Lung (tissue), 12 donors: ENCODE measurements around the gene IFT122. TPM values are rescaled to one million over a fixed set of nuclear protein-coding genes. Genes with fewer than 3 reads are reported as not detected.

Experiments used
- ATAC-seq: fragments of 200-7000 bp; cut with Tn5 transposase; one replicate; pipeline ENCODE4 v1.9.1; 2020; ENCODE audit warnings: moderate number of reproducible peaks; ENCODE audit not compliant: insufficient read depth, low FRiP score
- DNase-seq, 3 donors: peaks; one replicate each; pipeline ENCODE4 v3.0.0-alpha.2; 2013 to 2017
- H3K27ac ChIP-seq, 2 donors: one replicate each; pipeline ENCODE4 v1.5.1; 2013; ENCODE audit warnings: mild to moderate bottlenecking in 2 of 2, moderate library complexity in 2 of 2, control low read depth in 1 of 2, inconsistent platforms in 1 of 2, low read depth in 1 of 2, low read length in 1 of 2
- H3K27me3 ChIP-seq, 3 donors: one replicate each; pipeline ENCODE4 v1.5.1; 2013; ENCODE audit warnings: low read length in 2 of 3; ENCODE audit not compliant: control insufficient read depth in 3 of 3, insufficient read depth in 3 of 3
- H3K36me3 ChIP-seq, 4 donors: one replicate each; pipeline ENCODE4 v1.5.1; 2013; ENCODE audit warnings: low read length in 4 of 4, mild to moderate bottlenecking in 1 of 4, moderate library complexity in 1 of 4; ENCODE audit not compliant: control insufficient read depth in 4 of 4, insufficient read depth in 4 of 4
- H3K4me1 ChIP-seq, 5 donors: one replicate each; pipeline ENCODE4 v1.5.1; 2013; ENCODE audit warnings: low read length in 5 of 5, mild to moderate bottlenecking in 2 of 5, moderate library complexity in 1 of 5; ENCODE audit not compliant: control insufficient read depth in 5 of 5, insufficient read depth in 5 of 5
- H3K4me3 ChIP-seq: one replicate; pipeline ENCODE4 v1.5.1; 2013; ENCODE audit warnings: mild to moderate bottlenecking, control low read depth, moderate library complexity
- H3K9ac ChIP-seq, 2 donors: one replicate each; pipeline ENCODE4 v1.5.1; 2013; ENCODE audit warnings: low read length in 2 of 2, control low read depth in 1 of 2; ENCODE audit not compliant: insufficient read depth in 1 of 2
- H3K9me3 ChIP-seq, 4 donors: one replicate each; pipeline ENCODE4 v1.5.1; 2013; ENCODE audit warnings: low read length in 3 of 4, mild to moderate bottlenecking in 1 of 4, moderate library complexity in 1 of 4; ENCODE audit not compliant: control insufficient read depth in 4 of 4, insufficient read depth in 3 of 4
- WGBS, 2 donors: extraction: QIAGEN DNeasy Blood & Tissue Kit; methylation state at CpG; one replicate each; pipeline ENCODE4 v1.1.7; 2013; 5-methylcytosine and 5-hydroxymethylcytosine counted together
- polyA plus RNA-seq, 2 donors: library from polyadenylated mRNA; stranded (reverse); fragments of 200-250 nt; gene quantifications; one replicate each; pipeline ENCODE4 v1.2.1, GENCODE V29; 2013
- total RNA-seq, 2 donors: library from RNA; depleted of rRNA in 1 of 2; stranded (reverse); fragments of >200 nt in 1 of 2; gene quantifications; one replicate each; pipeline ENCODE4 v1.2.1, GENCODE V29; 2014 to 2021
- TF ChIP-seq, protein P1 (sequence below): IDR thresholded peaks from 2 replicates; pipeline ENCODE4 v1.5.1; 2012; ENCODE audit warnings: mild to moderate bottlenecking; ENCODE audit errors: control extremely low read depth, extremely low read depth
- donor health status: control.
- donor health status: control.
- donor health status: Bipolar disorder and iron deficiency.
- donor health status: healthy.
- donor health status: DM: yes; HTN: yes; CAD: no.

Gene IFT122
- total and polyA plus RNA-seq, 4 donors = 11.0 to 65.7 (median 31.7) TPM

DNA sequence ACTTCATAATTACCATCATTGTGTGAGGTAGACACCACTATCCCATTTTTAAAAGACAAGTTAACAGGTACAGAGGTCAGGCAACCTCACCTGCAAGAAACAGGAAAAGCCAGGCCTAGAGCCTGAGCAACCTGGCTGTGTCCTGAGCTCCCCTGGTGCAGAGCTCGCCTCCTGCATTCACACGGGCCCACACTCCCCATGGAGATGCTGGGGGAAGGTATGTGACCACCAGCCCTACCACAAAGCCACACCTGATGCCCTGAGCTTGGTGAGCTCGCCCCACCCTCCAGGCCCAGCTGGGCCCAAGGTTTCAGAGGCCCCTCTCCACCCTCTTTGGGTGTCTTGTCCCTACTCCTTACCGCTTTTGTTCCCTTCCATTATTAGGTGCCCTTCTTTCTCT lies 10.4 kb upstream of the IFT122 start:
- Histone ChIP-seq H3K27ac (peak overlapping the region in 1 of 2 donors; percentile 32), H3K9ac (no peak overlapping the region), H3K4me1 (peaks cover 0 to 12% (median 5%) of the 10 kb centered on the region in 5 donors), H3K36me3 (peaks cover 11 to 25% (median 17%) of the 10 kb centered on the region in 4 donors), H3K27me3 (no peaks in the 10 kb centered on the region), H3K4me3 (no peak overlapping the region), H3K9me3 (no peaks in the 10 kb centered on the region)
- no peak for ATAC-seq
- 89 to 97% methylated on average over 4 of the region's 4 CpGs for WGBS, 2 donors
- TF ChIP-seq, protein P1, sequence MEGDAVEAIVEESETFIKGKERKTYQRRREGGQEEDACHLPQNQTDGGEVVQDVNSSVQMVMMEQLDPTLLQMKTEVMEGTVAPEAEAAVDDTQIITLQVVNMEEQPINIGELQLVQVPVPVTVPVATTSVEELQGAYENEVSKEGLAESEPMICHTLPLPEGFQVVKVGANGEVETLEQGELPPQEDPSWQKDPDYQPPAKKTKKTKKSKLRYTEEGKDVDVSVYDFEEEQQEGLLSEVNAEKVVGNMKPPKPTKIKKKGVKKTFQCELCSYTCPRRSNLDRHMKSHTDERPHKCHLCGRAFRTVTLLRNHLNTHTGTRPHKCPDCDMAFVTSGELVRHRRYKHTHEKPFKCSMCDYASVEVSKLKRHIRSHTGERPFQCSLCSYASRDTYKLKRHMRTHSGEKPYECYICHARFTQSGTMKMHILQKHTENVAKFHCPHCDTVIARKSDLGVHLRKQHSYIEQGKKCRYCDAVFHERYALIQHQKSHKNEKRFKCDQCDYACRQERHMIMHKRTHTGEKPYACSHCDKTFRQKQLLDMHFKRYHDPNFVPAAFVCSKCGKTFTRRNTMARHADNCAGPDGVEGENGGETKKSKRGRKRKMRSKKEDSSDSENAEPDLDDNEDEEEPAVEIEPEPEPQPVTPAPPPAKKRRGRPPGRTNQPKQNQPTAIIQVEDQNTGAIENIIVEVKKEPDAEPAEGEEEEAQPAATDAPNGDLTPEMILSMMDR = no peak
- no peak for DNase-seq

DNA sequence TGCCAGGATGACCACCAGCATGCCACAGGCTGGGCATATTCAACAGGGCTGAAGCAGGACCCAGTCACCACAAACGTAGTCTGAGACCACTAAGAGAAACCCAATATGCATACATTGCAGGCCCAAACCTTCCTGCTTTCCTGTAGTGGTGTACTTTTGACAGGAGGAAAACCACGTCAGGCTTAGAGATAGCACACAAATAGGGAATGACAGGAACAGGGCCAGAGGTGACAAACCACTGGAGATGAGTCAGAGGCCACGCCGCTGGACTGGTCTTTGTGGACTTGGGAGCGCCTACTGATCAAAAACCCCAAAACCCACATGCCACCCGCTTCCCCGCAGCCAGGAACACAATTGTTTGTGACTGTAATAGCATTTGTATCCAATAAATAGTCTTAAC lies 8.0 kb upstream of the IFT122 start:
- Histone ChIP-seq H3K9me3 (no peaks in the 10 kb centered on the region), H3K4me1 (peaks cover 0 to 16% (median 5%) of the 10 kb centered on the region in 5 donors), H3K9ac (no peak overlapping the region), H3K4me3 (no peak overlapping the region), H3K36me3 (peaks cover 13 to 36% (median 22%) of the 10 kb centered on the region in 4 donors), H3K27ac (no peak overlapping the region), H3K27me3 (no peaks in the 10 kb centered on the region)
- TF ChIP-seq, protein P1 = no peak
- 70 to 73% methylated on average over 7 of the region's 7 CpGs for WGBS, 2 donors
- ATAC-seq (no peak), DNase-seq (no peak)

DNA sequence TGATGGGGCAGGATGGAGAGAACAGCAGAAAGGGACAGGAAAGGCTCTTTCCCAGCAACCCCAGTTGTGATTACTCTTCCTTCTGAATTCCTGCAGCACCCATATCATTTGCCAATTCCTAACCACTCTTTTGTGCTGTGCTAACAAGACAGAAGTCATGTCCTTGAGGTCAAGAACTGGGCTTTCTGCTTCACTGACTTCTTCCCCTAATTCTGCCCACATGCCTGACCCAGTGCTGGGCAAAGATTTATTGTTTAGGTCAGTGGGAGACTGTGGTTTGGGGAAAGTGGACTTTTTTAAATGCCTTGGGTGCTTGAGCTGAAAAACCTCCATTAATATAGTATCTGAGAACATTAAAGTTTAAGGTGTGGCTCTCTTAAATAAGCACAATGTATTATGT lies 7.4 kb upstream of the IFT122 start:
- no peaks in the 10 kb centered on the region for H3K27me3 ChIP-seq
- ATAC-seq (no peak), DNase-seq (no peak)
- no peak overlapping the region for H3K27ac ChIP-seq
- H3K9ac ChIP-seq = no peak overlapping the region
- TF ChIP-seq, protein P1 = no peak
- no peaks in the 10 kb centered on the region for H3K9me3 ChIP-seq
- H3K4me1 ChIP-seq = peaks cover 0 to 15% (median 5%) of the 10 kb centered on the region in 5 donors
- peaks cover 16 to 39% (median 23%) of the 10 kb centered on the region in 4 donors for H3K36me3 ChIP-seq
- no peak overlapping the region for H3K4me3 ChIP-seq

DNA sequence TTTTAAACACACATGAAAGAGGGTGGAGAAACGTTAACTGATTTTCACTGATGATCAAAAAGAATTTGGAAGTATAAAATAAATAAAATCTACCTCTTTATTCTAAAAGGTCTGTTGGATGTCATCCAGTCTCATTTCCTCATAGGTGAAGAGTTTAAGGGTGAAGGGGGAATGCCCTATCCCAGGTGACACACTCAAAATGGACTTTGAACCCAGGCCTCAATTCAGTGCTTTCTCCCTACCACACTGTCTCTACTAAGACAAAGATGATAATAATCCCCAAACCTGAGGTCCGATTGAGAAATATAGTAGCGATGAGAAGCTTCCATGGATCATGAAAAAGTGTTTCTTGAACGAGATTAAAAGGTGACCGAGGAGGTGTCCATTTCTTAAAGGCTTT lies 6.5 kb upstream of the IFT122 start:
- H3K4me1 ChIP-seq = peaks cover 0 to 13% (median 8%) of the 10 kb centered on the region in 5 donors
- no peaks in the 10 kb centered on the region for H3K9me3 ChIP-seq
- H3K4me3 ChIP-seq = no peak overlapping the region
- H3K27me3 ChIP-seq = no peaks in the 10 kb centered on the region
- 90 to 94% methylated on average over 5 of the region's 5 CpGs for WGBS, 2 donors
- H3K9ac ChIP-seq = no peak overlapping the region
- TF ChIP-seq, protein P1 = no peak
- no peak for ATAC-seq
- H3K27ac ChIP-seq = no peak overlapping the region
- H3K36me3 ChIP-seq = peaks cover 16 to 40% (median 23%) of the 10 kb centered on the region in 4 donors
- no peak for DNase-seq
